ENCODE measurements around the gene ZNF544.
A peak's percentile ranks its signal among the peaks of the same experiment; 100 is the strongest.

The ZNF544 gene

GRCh38 chr19:58228585-58229254, at the start of gene ZNF544:
ZNF544 (plus strand) TSS chr19:58228914; CDS start chr19:58244024, 15,110 bp downstream.
- DNase-seq = peak; percentile 43 to 46

- DNase-seq = peak; percentile 35 to 54
Measured at GRCh38 chr19:58181902-58182576, 46.7 kb upstream of the ZNF544 start.

DNA sequence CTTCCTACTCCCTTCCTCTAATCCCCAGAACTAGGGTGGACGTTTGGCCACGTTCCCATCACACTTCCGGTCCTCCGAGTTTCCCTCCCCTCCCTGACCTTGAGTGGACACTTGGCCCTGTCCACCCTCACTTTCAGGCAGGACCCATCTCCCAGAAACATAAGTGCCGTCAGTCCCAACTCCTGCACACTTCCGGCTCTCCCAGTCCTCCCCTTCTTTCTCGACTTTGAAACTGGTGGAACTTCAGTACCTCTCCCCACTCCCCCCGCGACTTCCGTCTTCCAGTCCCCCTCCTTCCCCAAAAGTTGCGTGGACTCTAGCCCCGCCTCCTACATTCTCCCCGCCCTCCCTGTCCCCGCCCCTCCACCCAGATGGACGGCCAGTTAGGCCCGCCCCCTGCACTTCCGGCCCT, 46.1 kb upstream of the ZNF544 start:
- peak in 1 of 2 donors; percentile 95 for DNase-seq

DNA sequence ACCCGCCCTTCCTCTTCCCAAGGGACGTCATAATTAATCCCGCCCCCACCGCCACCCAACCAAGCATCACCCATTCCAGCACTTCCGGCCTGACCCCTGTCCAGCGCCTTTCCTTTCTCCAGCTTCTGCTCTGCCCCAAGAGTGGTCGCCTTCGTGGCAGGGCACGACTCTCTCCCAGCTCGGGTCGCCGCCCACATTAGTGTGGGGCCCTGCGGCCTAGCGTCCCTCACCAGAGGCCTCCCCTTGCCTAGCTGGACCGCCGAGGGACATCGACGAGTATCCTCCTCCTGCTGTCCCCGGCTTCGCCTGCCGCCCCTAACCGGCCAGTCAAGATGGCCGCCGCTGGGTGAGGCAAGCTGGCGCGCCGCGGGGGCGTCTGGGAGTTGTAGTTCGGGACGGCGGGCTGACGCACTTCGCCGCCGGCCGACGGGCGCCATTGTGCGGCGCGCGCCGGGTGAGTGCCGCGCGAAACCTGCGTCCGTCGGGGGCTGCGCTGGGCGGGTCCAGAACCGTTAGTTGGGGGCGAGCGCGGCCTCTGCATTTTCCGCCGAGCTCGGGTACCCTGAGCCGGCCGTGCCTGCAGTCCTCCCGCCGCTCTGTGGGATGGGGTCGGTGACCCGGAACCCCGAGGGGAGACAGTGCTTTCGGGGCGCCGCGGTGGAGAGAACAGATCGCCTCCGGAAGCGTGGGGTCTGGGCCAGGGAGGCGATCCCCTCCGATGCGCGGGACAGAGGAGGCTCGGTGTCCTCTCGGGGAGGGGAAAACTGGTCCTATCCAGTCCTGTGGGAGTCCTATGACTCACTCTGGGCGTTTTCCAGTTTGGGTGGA, 45.5 kb upstream of the ZNF544 start, which contains the start of gene ZNF274:
Gene ZNF274, plus strand, starts transcription at position 73 of the 828 bp plus-strand sequence. CDS start 905 bp downstream, outside the sequence.
- peak; percentile 90 to 93 for DNase-seq

GRCh38 chr19:58183817-58184215, 44.9 kb upstream of the ZNF544 start:
- peak in 1 of 2 donors; percentile 94 for DNase-seq

- peak; percentile 35 to 36 for DNase-seq
Measured at GRCh38 chr19:58196901-58197616, 31.7 kb upstream of the ZNF544 start.

DNA sequence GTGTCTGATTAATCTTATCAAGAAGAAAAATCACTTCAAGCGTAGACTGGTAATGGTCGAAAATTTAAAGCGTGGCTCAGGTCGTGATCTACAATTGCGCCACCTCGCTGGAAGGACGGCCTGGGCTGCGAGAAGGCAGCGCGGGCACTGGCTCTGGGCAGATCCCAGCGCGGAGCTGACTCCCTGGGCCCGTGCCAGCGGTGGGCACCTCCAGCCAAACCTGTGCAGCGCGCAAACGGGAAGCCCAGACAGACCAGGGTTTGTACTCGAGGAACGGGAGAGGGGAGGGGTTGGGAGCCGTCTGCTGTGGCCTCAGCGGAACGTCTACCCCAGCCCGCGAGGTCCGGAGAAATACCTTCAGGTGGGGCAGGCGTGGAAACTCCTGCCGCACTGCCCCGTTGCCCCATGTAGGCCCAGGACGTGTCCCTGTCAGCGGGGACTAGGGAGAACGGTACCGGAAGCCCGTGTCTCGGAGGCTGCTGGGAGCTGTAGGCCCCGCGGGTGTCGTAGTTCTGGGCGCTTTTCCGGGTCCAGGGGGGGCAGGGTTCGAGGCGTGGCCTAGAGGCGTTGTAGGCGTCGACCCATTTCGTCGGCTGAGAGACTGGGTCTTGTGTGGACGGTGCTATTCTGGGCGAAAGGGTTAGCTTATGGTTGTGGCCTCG, 24.8 kb upstream of the ZNF544 start:
- no peak for DNase-seq

DNA sequence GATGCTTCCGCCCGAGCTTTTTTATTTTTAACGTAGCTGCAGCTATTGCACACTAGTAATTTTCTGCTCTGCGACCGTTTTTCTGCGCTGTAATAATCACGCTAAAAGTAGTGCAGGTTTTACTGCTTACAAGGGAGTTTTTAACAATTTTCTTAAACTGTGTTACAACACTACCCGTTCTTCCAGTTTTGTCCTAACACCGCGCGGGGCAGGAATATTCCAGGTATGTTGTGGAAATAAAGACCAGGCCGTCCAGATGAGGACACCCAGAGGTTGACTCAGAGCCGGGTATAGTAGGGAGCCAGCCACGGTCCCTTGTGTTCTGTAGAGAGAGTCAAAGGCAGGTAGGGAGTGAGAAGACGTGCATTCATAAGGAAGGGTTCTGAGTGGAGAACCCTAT, 24.1 kb upstream of the ZNF544 start:
- no peak for DNase-seq

DNA sequence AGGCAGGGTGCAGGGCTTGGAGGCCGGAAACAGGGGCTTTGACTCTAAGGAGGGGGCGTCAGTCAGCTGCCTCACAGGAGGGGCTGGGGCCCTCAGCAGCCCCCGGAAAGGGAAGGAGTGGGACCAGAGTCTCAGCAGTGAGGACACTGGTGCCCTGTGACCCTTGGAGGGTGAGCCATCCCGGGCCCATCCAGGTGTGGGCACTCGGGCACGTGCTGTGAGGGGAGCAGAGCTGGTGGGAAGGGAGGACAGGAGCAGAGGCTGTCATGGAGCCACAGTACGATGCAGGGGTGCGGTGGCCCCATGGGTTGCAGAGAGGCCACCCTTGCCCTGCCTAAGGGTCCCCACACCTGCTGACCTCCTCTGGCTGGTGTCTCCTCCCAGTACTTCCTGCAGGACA, 19.1 kb upstream of the ZNF544 start:
- no peak for DNase-seq

GRCh38 chr19:58212336-58213074, 16.2 kb upstream of the ZNF544 start:
- DNase-seq = no peak

DNA sequence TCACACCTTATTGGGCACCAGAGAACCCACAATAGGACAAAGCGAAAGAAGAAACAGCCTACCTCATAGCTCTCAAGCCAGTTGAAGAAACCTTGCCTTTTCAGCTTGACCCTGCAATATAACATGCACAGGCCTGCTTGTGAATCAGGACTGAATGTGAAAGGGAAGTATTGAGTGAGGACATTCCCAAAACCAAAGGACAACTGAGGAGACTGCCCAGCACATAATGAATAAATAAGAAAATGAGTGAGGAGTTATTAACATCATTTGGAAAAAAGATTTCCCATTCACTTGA, 15.7 kb upstream of the ZNF544 start:
- no peak for DNase-seq

DNA sequence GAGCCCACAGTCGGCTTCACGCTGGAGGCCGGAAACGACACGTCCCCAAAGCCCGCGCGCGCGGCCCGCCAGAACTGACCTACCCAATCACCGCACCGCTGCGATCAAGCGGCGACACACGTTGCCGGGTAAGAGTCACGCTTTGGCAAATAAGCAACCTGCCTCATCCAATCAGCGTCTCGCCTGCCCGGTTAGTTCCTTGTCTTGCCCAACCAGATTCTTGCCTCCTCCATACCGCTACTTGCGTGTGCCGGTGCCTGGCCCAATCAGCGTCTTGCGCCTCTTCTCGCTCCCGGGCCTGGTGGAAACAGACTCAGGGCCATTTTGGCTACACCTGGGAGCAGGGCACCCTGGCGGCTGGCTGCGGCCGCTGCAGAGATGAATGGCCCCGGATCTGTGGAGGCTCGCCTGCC, 11.6 kb upstream of the ZNF544 start:
- no peak for DNase-seq

DNA sequence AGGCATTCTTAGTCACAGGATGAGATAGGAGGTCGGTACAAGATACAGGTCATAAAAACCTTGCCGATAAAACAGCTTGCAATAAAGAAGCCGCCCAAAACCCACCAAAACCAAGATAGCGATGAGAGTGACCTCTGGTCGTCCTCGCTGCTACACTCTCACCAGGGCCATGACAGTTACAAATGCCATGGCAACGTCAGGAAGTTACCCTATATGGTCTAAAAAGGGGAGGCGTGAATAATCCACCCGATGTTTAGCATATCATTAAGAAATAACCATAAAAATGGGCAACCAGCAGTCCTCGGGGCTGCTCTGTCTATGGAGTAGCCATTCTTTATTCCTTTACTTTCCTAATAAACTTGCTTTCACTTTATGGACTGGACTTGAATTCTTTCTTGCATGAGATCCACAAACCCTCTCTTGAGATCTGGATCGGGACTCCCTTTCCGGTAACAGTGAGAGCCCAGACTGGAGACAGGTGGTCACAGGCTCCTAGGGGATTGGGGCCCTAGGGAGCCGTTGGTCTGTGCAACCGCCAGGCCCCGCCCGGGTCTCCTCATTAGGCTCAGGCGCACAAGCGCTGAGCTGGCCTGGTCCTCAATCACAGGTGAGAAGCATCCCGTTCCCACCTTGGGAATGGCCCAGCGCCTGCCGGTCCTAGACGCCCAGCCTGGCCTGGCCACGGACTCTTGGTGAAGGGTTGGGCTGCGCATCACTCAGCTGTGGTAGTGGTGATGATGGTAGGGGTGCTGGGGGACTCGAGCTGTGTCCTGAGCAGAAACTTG, 10.9 kb upstream of the ZNF544 start:
- DNase-seq = no peak

DNA sequence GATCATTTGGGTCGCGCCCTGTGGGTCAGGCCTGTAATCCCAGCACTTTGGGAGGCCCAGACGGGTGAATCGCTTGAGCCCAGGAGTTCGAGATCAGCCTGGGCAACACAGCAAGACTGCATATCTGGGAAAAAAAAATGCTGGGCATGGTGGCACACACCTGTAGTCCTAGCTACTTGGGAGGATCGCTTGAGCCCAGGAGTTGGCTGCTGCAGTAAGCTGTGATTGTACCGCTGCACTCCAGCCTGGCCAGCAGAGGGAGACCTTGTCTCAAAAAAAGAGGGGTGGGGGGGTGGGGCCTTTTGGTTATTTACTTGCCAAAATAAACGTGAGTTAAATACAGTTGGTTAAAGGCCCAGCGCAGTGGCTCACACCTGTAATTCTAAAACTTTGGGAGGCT, 9.8 kb upstream of the ZNF544 start:
- peak in 1 of 2 donors; percentile 10 for DNase-seq

DNA sequence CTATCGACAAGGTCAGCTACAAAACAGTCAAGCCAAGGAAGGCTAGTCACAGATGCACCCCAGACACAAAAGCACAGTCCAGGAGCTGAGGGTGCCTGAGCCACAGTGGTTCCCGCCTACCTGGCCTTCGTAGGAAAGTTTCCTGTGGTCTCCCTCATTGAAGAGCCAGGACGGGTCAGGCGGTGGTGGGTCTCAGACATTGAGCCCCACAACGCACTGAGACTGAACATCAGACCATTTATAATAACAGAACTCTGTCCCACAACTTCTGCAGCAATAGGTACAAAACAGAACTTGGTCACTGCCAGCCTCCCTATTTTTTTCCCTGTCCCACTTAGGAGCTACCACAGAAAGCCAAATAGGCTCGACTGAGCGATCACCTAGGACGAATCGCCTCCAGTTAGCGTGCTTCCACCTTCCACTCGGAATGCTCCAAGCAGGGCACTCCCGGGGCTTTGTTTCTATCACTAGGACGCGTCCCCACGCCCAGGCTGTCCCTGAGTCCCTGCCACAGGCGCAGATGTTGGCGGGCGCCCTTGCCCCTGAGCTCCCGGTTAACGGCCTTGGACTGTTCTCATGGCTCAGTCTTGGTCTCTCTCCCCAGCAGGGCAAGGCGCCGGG, 640 bp upstream of the ZNF544 start:
- no peak for DNase-seq

DNA sequence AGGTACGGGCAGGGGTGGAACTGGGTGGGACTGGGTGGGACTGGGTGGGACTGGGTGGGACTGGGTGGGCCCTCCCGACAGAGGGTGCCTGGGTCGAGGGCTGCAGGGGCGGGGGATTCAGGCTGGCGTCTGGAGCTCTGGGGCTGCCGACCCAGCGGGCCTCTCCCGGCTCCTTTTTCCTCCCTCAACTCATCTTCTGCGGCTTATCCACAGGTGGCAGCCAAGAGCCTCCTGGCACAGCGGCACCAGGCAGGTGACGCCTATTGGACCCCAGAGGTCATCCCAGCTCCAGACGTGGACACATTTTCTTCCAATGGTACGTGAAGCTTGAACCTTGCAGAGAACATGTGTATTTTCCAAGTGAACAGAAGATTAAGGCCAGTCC, 533 bp downstream of the ZNF544 start:
- DNase-seq = no peak

- DNase-seq = no peak
Measured at GRCh38 chr19:58237324-58237723, 8.6 kb downstream of the ZNF544 start.

GRCh38 chr19:58243351-58243750, 14.6 kb downstream of the ZNF544 start:
- no peak for DNase-seq

DNA sequence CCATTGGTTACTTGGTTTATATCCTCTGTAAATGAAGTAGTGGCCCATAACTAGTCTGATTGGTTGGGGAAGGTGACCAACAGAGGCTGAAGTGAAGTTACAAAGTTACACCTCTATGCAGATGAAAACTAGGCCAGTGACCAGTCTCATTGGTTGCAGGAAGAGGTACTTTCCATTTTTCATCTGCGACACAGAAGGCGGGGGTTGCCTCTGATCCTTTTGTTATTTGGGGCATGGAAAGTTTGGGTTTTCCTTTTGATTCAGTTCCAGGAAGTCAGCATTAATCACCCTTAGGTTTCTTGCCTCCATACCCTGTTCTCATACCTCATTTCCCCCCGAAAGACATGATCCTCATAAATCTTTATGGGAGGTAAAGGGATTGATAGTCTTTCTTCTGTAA, 20.2 kb downstream of the ZNF544 start:
- no peak for DNase-seq

GRCh38 chr19:58252102-58252685, 23.5 kb downstream of the ZNF544 start:
- no peak for DNase-seq

Measured in inflammatory macrophage treated with lipopolysaccharide for 1 hour (primary cell).